Vagina (tissue), 2 donors: ENCODE measurements around the gene UNC13B. TPM values are rescaled to one million over a fixed set of nuclear protein-coding genes. Genes with fewer than 3 reads are reported as not detected.
"Not testable (repeated sequence)": the region's sequence is repeated elsewhere in the genome, so short reads cannot be mapped to it uniquely, and the experiment has no call there.

ENCODE experiments used
- DNase-seq, 2 donors: peaks; one replicate each; pipeline ENCODE4 v3.0.0-alpha.2; 2017; ENCODE audit errors: extremely low spot score in 2 of 2
- H3K27ac ChIP-seq: fragments of 200-600 bp; sonication (generic); one replicate; pipeline ENCODE4 v1.5.1; 2019
- H3K27me3 ChIP-seq: fragments of 200-600 bp; sonication (generic); one replicate; pipeline ENCODE4 v1.5.1; 2019
- H3K36me3 ChIP-seq, 2 donors: fragments of 200-600 bp; sonication (generic); one replicate each; pipeline ENCODE4 v1.5.1; 2017 to 2019
- H3K4me1 ChIP-seq: fragments of 200-600 bp; sonication (generic); one replicate; pipeline ENCODE4 v1.5.1; 2019
- H3K4me3 ChIP-seq, 2 donors: fragments of 200-600 bp; sonication (generic); 1 replicate in 1 of 2; 2 replicates in 1 of 2; pipeline ENCODE4 v1.5.1; 2016 to 2019
- H3K9me3 ChIP-seq: fragments of 200-600 bp; sonication (generic); one replicate; pipeline ENCODE4 v1.5.1; 2019
- CTCF ChIP-seq, 3 experiments: fragments of 450-650 bp in 2 of 3; fragments of 200-600 bp in 1 of 3; sonication (generic) in 1 of 3; IDR thresholded peaks; one replicate each; pipeline ENCODE4 v1.5.1; 2017 to 2019; ENCODE audit warnings: antibody characterized with exemption in 3 of 3, mild to moderate bottlenecking in 2 of 3, moderate library complexity in 2 of 3
- POLR2A ChIP-seq, 2 donors: fragments of 450-650 bp; IDR thresholded peaks; one replicate each; pipeline ENCODE4 v1.6.1; 2017; ENCODE audit warnings: antibody characterized with exemption in 2 of 2, mild to moderate bottlenecking in 2 of 2, moderate library complexity in 2 of 2
- POLR2AphosphoS5 ChIP-seq, 2 donors: sonication (generic); formaldehyde crosslinking; IDR thresholded peaks; one replicate each; pipeline ENCODE4 v1.9.0; 2017; ENCODE audit warnings: antibody characterized with exemption in 2 of 2, mild to moderate bottlenecking in 2 of 2, low read depth in 1 of 2; ENCODE audit not compliant: insufficient read depth in 1 of 2
- intact Hi-C: fragments of 100-400 bp; cut with DNase I; formaldehyde crosslinking; loops from one replicate; pipeline ENCODE4 v1.15.1; 2023
- total RNA-seq: library from RNA; depleted of rRNA; stranded (reverse); fragments of >200 nt; gene quantifications from one replicate; pipeline ENCODE4 v1.2.3, GENCODE V29; 2016

Gene UNC13B
- total RNA-seq, 1 donor from 2014 or later: 20.4 TPM

GRCh38 chr9:35179347-35180280 lies 17.8 kb downstream of the UNC13B start:
- no peak for DNase-seq
- Histone ChIP-seq H3K27ac (no peak overlapping the region), H3K36me3 (no peaks in the 10 kb centered on the region), H3K27me3 (no peaks in the 10 kb centered on the region), H3K9me3 (no peaks in the 10 kb centered on the region), H3K4me3 (no peak overlapping the region), H3K4me1 (no peaks in the 10 kb centered on the region)
- intact Hi-C loops: no loop called here
- no peak for TF ChIP-seq CTCF (IDR thresholded peaks at IDR 0.05)
- no peak for TF ChIP-seq POLR2A (IDR thresholded peaks at IDR 0.05)
- TF ChIP-seq POLR2AphosphoS5 (IDR thresholded peaks at IDR 0.05; ENCODE audit: insufficient read depth in 1 of 2, low read depth in 1 of 2): no peak

GRCh38 chr9:35180801-35181200 lies 19.0 kb downstream of the UNC13B start:
- Histone ChIP-seq H3K27me3 (no peaks in the 10 kb centered on the region), H3K4me3 (no peak overlapping the region), H3K36me3 (no peaks in the 10 kb centered on the region), H3K27ac (no peak overlapping the region), H3K9me3 (no peaks in the 10 kb centered on the region), H3K4me1 (no peaks in the 10 kb centered on the region)
- TF ChIP-seq POLR2AphosphoS5 (IDR thresholded peaks at IDR 0.05; ENCODE audit: insufficient read depth in 1 of 2, low read depth in 1 of 2) (no peak), CTCF (IDR thresholded peaks at IDR 0.05) (no peak), POLR2A (IDR thresholded peaks at IDR 0.05) (no peak)
- DNase-seq: no peak
- intact Hi-C loops: no loop called here

- H3K4me1 ChIP-seq, DNase-seq, H3K9me3 ChIP-seq, H3K36me3 ChIP-seq, H3K27me3 ChIP-seq, H3K4me3 ChIP-seq, intact Hi-C loops, H3K27ac ChIP-seq: not testable (repeated sequence)
Observed at GRCh38 chr9:35182401-35182800, 20.6 kb downstream of the UNC13B start.

- H3K4me1 ChIP-seq, H3K27me3 ChIP-seq, H3K4me3 ChIP-seq, H3K9me3 ChIP-seq, H3K36me3 ChIP-seq, intact Hi-C loops, H3K27ac ChIP-seq, DNase-seq: not testable (repeated sequence)
Observed at GRCh38 chr9:35182996-35183754, 21.4 kb downstream of the UNC13B start.

- DNase-seq, H3K4me1 ChIP-seq, intact Hi-C loops, H3K4me3 ChIP-seq, H3K27ac ChIP-seq, H3K9me3 ChIP-seq, H3K27me3 ChIP-seq, H3K36me3 ChIP-seq: not testable (repeated sequence)
Observed at GRCh38 chr9:35183755-35184480, 22.1 kb downstream of the UNC13B start.

- Histone ChIP-seq H3K27me3 (no peaks in the 10 kb centered on the region), H3K36me3 (no peaks in the 10 kb centered on the region), H3K27ac (no peak overlapping the region), H3K4me1 (no peaks in the 10 kb centered on the region), H3K4me3 (no peak overlapping the region), H3K9me3 (no peaks in the 10 kb centered on the region)
- TF ChIP-seq CTCF (IDR thresholded peaks at IDR 0.05) (no peak), POLR2AphosphoS5 (IDR thresholded peaks at IDR 0.05; ENCODE audit: insufficient read depth in 1 of 2, low read depth in 1 of 2) (no peak), POLR2A (IDR thresholded peaks at IDR 0.05) (no peak)
- DNase-seq: no peak
- intact Hi-C loops: no loop called here
Observed at GRCh38 chr9:35186524-35186923, 24.7 kb downstream of the UNC13B start.
